ENCODE measurements around the gene EHD2.

DNA sequence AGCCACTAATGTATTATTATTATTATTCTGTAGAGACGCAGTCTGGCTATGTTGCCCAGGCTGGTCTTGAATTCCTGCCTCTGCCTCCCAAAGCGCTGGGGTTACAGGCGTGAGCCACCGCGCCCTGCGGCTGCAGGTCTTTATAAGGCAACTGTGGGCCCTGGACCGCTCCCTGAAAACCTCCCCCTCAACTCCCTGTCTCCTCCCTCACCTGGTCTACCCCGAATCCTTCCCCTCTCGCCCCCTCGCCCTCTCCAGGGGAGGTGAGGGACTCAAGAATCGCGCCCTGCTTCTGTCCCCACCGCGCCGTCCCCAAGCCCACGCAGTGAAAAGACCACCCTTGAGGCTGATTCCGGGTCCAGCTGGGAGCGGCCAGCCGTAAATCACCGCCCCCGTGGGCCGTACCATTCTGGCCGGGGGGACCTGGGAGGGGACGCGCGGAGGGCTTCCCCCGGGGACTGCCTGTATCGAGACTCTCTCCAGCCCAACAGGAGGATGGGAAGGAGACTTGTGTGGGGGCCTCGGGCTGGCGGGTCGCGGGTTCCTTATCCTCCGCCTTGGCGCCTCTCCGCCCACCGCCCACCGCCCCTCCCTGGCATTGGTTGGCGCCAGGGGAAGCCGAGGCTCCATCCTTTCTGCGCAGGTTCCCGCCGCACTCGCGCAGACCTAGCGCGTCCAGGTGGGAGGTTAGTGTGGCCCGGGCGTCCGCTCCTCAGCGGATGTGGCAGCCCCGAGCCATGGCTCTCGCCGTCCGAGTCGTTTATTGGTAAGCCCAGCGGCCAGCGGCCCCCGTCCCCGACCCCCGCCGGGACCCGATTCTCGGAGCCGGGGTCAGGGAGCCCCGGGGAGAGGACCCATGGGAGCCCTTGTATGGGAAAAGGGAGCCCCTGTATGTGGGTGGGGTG, 65.1 kb downstream of the EHD2 start, which contains the start of gene SELENOW:
- TF ChIP-seq, protein P1, sequence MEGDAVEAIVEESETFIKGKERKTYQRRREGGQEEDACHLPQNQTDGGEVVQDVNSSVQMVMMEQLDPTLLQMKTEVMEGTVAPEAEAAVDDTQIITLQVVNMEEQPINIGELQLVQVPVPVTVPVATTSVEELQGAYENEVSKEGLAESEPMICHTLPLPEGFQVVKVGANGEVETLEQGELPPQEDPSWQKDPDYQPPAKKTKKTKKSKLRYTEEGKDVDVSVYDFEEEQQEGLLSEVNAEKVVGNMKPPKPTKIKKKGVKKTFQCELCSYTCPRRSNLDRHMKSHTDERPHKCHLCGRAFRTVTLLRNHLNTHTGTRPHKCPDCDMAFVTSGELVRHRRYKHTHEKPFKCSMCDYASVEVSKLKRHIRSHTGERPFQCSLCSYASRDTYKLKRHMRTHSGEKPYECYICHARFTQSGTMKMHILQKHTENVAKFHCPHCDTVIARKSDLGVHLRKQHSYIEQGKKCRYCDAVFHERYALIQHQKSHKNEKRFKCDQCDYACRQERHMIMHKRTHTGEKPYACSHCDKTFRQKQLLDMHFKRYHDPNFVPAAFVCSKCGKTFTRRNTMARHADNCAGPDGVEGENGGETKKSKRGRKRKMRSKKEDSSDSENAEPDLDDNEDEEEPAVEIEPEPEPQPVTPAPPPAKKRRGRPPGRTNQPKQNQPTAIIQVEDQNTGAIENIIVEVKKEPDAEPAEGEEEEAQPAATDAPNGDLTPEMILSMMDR (conservative IDR thresholded peaks at IDR 0.05 in 1 of 2, IDR thresholded peaks at IDR 0.05 in 1 of 2; ENCODE audit: low read depth in 1 of 2, low read length in 2 of 2) = no peak
- TF ChIP-seq EZH2 (IDR thresholded peaks at IDR 0.05; ENCODE audit: low read length, missing control alignments) = no peak
